ENCODE measurements around the gene BRSK2.

The BRSK2 gene

GRCh38 chr11:1438261-1438966 lies 48.7 kb downstream of the BRSK2 start:
- DNase-seq = no peak

GRCh38 chr11:1438967-1439330 lies 49.2 kb downstream of the BRSK2 start:
- no peak for DNase-seq

GRCh38 chr11:1439341-1439740 lies 49.6 kb downstream of the BRSK2 start:
- no peak for DNase-seq

DNA sequence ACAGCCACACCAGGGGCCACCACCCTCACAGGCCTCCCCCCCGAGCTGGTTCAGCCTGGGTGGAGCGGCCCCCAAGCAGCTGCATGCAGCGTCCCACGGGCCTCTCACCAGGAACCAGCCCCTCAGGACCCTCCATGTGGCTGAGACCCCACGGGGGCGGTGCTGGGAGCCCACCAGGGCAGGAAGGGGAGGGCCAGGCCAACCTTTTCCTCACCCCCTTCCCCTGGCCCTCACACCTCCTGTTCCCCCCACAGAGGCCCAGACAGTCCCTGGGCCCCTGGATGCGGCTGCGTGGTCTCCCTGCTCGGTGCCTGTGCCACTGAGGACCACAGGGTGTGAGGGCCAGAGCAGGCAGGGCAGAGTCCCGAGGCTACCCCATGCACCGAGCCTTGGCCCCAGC lies 50.3 kb downstream of the BRSK2 start:
- DNase-seq = no peak

- DNase-seq = no peak
These were observed 50.8 kb downstream of the BRSK2 start for GRCh38 chr11:1440496-1440895.

GRCh38 chr11:1442163-1442562 lies 52.4 kb downstream of the BRSK2 start:
- DNase-seq = no peak

DNA sequence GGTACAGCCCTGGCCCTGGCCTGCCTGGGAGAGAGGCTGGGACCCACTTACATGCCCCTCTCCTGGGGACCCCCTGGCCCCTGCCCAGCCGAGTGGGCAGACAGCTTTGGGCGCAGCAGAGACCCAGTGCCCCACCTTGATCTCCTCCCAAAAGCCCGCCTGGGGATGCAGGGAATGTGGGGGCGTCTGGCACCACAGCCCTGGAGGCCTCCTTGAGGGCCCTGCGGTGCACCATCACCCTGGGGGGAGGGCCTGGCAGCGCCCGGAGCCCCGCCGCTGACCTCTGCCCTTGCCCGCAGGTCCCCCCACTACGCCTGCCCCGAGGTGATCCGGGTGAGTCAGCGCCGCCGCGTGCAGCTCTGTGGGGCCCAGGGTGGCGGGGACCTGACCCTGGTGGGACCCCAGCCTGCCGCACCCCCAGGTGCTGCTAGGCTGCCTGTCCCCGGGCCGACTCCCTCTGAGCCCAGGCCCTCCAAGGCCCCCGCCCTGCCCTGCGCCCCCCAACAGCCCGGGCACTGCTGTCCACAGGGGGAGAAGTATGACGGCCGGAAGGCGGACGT lies 53.2 kb downstream of the BRSK2 start:
- DNase-seq = no peak

- no peak for DNase-seq
These were observed 54.0 kb downstream of the BRSK2 start for GRCh38 chr11:1443737-1444136.

GRCh38 chr11:1444321-1444720 lies 54.6 kb downstream of the BRSK2 start:
- DNase-seq = no peak

DNA sequence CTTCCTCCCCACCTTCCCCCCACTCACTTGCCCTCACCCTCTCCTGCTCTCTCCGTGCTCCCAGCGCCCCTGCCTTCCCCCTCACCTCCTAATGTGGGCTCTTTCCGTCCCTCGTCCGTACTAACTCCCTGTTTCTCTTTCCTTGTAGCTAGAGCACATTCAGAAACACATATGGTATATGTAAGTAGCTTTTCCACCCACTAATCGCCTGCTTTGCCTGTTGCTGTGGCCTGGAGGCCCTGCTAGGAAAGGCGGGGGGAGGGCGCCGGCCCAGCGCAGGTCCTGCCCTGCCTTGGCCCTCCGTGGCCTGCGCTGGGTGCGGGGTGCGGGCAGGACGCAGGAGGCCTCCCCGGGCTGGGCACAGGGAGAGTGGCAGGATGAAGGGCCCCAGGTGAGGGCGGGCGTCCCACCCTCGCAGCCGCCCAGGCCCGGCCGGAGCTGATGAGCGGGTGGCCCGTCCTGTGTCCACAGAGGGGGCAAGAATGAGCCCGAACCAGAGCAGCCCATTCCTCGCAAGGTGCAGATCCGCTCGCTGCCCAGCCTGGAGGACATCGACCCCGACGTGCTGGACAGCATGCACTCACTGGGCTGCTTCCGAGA lies 55.2 kb downstream of the BRSK2 start:
- DNase-seq = no peak

- DNase-seq = no peak
These were observed 56.2 kb downstream of the BRSK2 start for GRCh38 chr11:1445741-1446445.

GRCh38 chr11:1446623-1447022 lies 56.9 kb downstream of the BRSK2 start:
- DNase-seq = no peak

DNA sequence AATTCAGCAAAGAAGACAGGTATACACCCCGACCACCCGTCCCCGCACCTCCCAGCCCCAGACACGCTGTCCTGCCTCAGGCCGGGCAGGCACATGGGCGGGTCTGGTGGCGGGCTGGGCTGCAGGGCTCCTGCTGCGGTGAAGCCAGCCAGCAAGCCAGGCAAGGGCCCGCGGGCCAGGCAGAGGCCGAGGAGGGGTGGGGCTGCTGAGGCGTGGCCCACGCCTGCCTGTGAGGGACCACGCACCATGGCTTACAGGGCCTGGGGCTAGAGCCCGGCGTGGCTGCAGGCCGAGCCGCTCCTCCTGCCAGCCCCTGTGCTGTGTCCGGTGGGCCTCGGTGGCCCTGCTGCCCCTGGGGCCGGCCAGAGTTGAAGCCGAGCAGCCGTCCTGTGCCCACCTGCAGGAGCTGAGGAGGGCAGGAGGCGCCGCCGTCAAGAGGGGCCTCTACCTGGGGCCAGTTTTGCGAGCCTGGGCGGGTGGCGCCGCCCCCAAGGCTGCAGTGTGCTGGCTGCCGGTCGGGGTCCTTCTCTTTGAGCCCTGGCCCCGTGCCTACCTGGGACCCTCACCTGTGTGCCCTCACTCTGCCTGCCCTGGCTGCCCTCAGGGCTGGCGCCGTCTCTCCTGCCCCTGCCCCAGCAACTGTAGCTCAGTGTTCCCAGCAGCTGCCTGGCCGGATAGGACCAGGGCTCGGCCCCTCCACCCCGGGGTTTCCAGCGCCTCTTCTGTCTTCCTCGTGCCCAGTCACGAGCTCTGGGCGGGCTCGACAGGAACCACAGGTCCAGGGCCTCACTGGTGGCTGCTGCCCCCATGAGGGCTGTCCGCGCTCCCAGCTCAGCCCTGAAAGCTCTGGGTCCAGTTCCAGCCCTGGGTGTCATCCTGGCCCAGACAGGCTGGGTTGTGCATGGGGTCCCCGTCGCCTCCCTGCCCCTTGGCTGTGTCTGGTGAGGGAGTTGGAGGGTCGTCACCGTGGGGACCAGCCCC lies 58.4 kb downstream of the BRSK2 start:
- no peak for DNase-seq

- DNase-seq = no peak
These were observed 59.1 kb downstream of the BRSK2 start for GRCh38 chr11:1448882-1449281.

DNA sequence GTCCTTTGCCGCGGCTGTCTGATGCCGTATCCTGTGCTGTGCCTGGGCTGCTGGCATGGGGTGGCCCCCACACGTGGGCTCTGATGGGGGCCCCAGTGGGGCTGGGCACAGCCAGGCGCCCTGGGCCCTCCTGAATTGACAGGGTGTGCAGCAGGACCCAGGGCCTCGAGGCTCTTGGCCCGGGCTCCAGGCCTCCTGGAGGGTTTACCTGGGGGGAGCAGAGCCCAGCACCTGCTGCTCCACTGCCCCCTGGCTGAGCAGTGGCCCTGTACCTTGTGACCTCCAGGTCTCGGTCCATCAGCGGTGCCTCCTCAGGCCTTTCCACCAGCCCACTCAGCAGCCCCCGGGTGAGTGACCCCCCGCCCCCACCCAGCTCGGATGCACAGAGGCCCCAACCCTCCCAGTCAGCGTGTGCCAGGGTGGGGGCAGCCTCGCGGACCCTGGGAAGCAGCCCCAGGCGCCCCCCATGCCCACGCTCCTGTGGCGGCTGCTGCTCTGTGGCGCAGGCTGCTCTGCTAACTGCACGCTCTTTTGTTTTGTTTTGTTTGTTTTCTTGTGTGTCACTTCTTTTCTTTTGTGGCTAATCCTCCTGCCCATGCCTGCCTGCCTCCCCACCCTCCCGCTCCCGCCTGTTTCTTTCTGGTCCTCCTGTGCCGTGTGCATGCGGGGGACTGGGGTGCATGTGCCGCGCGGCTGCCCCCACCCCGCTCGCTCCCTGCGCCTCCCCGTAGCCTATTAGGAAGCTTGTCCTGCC lies 59.9 kb downstream of the BRSK2 start:
- no peak for DNase-seq

DNA sequence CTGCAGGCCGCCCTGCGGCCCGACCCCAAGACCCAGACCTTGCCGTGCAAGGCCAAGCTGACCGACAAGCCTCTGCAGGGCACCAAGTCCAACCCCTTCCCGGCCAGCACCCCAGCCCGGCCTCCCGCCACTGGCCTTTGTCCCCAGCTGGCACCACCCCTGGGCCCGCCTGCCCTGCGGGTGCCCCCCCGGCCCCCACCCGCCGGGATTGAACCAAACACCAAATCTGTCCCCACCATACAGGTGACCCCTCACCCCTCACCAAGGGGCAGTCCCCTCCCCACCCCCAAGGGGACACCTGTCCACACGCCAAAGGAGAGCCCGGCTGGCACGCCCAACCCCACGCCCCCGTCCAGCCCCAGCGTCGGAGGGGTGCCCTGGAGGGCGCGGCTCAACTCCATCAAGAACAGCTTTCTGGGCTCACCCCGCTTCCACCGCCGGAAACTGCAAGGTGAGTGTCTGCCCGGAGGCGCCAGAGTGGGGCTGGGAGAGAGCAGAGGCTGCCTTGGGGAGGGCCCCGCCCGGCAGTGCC lies 60.7 kb downstream of the BRSK2 start:
- DNase-seq = no peak

DNA sequence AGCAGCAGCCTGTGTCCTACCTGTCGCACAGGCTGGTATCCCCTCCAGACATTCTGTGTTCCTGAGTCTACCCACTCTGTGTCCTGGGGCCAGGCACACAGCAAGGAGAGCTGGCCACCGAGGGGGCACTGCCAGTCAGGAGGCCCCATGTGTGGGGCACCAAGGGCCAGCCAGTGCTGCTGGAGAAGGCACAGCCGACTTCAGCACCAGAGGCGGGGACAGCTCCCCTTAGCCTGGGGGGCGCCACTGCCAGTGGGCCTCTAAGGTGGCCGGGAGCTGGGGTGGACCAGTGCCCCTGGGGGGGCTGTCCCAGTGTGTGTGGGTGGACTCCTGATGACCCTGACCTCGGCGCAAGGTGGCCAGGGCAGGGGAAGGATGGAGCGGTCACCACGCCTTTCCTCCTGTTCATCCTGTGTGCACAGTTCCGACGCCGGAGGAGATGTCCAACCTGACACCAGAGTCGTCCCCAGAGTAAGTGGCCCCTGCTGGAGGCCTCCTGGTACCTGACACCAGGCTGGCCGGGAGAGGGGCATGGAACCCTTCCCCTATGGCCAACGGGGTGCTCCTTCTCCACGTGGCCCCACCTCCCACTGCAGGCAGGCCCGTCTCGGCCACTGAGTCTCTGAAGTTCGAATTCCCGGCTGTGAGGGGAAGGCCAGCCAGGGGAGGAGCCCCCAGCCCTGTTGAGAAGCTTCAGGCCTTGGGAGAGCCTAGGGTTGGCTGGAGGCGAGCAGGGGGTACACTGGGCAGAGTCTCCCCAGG lies 61.4 kb downstream of the BRSK2 start:
- no peak for DNase-seq

- no peak for DNase-seq
These were observed 62.2 kb downstream of the BRSK2 start for GRCh38 chr11:1451781-1452470.

- DNase-seq = no peak
These were observed 63.0 kb downstream of the BRSK2 start for GRCh38 chr11:1452744-1453143.

- no peak for DNase-seq
These were observed 63.9 kb downstream of the BRSK2 start for GRCh38 chr11:1453611-1454034.
